Prostate gland (tissue), 2 donors: ENCODE results near the gene BICRA.

ENCODE experiments used
- POLR2A ChIP-seq: fragments of 450-650 bp; IDR thresholded peaks from one replicate; pipeline ENCODE4 v1.6.1; 2016; ENCODE audit warnings: antibody characterized with exemption, mild to moderate bottlenecking
- POLR2AphosphoS5 ChIP-seq: sonication (generic); formaldehyde crosslinking; IDR thresholded peaks from one replicate; pipeline ENCODE4 v1.6.1; 2017; ENCODE audit warnings: antibody characterized with exemption
- TF ChIP-seq, protein P1 (sequence below), 4 experiments: fragments of 200-600 bp in 2 of 4; fragments of 450-650 bp in 2 of 4; sonication (generic) in 2 of 4; IDR thresholded peaks; 1 replicate in 3 of 4; 2 replicates in 1 of 4; pipeline ENCODE4 v1.5.1; 2016 to 2019; ENCODE audit warnings: antibody characterized with exemption in 4 of 4, mild to moderate bottlenecking in 2 of 4, moderate library complexity in 2 of 4

DNA sequence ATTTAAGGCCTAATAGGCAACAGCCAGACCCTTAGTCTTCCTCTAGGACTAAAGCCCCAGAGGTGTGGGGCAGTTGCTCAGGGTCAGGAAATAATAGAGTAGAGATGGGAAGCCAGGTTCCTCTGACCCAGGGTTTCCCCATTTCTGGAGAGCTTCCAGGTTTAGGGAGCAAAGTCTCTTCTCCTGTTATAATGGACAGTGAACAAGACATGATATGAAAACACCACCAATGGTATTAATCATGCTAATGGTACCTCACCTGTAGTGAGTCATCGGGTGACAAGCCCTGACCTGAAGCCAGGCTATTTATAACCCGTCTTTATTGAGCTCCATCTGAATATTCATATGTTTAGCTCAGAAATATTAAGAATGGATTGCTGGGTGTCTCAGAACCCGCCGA lies 24.6 kb downstream of the BICRA start:
- TF ChIP-seq POLR2AphosphoS5 (no peak), POLR2A (no peak)
- TF ChIP-seq, protein P1, sequence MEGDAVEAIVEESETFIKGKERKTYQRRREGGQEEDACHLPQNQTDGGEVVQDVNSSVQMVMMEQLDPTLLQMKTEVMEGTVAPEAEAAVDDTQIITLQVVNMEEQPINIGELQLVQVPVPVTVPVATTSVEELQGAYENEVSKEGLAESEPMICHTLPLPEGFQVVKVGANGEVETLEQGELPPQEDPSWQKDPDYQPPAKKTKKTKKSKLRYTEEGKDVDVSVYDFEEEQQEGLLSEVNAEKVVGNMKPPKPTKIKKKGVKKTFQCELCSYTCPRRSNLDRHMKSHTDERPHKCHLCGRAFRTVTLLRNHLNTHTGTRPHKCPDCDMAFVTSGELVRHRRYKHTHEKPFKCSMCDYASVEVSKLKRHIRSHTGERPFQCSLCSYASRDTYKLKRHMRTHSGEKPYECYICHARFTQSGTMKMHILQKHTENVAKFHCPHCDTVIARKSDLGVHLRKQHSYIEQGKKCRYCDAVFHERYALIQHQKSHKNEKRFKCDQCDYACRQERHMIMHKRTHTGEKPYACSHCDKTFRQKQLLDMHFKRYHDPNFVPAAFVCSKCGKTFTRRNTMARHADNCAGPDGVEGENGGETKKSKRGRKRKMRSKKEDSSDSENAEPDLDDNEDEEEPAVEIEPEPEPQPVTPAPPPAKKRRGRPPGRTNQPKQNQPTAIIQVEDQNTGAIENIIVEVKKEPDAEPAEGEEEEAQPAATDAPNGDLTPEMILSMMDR (IDR thresholded peaks at IDR 0.05) = no peak
